GM10248 (cell line): ENCODE measurements around the gene KIR2DL3.

Experiments used
- CTCF ChIA-PET: fragments of 300-600 bp; sonication (Branson Sonifier 250); formaldehyde crosslinking; extraction: SDS; loops from one replicate; lab custom pipeline; 2021; ENCODE audit warnings: antibody characterized with exemption; lab: Yijun Ruan, JAX
- POLR2A ChIA-PET: fragments of 350-650 bp; sonication (Branson Sonifier 250); formaldehyde crosslinking; extraction: SDS; loops from one replicate; lab custom pipeline; 2020; ENCODE audit warnings: antibody characterized with exemption; lab: Yijun Ruan, JAX
- DNase-seq: peaks from one replicate; pipeline ENCODE4 v3.0.0; 2012; ENCODE audit errors: extremely low spot score
- TF ChIP-seq, protein P1 (sequence below): IDR thresholded peaks from 2 replicates; pipeline ENCODE4 v1.5.1; 2012; ENCODE audit warnings: mild to moderate bottlenecking, low read depth; ENCODE audit errors: extremely low read depth, missing control alignments, control extremely low read depth

KIR2DL3 gene

DNA sequence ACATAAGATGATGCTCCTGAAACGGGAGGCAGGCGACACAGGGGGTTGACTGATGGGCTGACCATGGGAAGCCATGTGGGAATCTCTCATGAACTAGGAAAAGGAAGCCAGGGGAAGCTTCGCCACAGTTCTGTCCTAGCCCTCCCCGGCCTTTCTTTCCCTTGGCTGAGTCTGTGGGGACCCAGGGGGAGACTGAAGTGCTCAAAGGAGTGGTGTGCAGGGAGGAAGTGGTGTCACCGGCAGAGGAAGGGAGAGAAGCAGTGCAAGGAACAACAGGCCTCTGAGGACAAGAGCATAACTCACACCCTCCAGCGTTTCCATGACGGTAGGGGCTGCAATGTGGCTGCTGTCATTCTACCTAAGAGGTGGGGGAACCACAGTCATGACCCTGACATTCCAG, 13.0 kb upstream of the KIR2DL3 start:
- ChIA-PET POLR2A (no interaction called here), CTCF (no interaction called here)
- TF ChIP-seq, protein P1, sequence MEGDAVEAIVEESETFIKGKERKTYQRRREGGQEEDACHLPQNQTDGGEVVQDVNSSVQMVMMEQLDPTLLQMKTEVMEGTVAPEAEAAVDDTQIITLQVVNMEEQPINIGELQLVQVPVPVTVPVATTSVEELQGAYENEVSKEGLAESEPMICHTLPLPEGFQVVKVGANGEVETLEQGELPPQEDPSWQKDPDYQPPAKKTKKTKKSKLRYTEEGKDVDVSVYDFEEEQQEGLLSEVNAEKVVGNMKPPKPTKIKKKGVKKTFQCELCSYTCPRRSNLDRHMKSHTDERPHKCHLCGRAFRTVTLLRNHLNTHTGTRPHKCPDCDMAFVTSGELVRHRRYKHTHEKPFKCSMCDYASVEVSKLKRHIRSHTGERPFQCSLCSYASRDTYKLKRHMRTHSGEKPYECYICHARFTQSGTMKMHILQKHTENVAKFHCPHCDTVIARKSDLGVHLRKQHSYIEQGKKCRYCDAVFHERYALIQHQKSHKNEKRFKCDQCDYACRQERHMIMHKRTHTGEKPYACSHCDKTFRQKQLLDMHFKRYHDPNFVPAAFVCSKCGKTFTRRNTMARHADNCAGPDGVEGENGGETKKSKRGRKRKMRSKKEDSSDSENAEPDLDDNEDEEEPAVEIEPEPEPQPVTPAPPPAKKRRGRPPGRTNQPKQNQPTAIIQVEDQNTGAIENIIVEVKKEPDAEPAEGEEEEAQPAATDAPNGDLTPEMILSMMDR = no peak
- no peak for DNase-seq

DNA sequence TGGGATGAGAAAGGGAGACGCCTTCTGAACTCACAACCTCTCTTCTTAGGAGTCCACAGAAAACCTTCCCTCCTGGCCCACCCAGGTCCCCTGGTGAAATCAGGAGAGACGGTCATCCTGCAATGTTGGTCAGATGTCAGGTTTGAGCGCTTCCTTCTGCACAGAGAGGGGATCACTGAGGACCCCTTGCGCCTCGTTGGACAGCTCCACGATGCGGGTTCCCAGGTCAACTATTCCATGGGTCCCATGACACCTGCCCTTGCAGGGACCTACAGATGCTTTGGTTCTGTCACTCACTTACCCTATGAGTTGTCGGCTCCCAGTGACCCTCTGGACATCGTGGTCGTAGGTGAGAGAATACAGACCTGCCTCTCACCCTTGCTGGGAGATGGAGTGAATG, 10.8 kb upstream of the KIR2DL3 start:
- CTCF ChIA-PET = no interaction called here
- DNase-seq = no peak
- POLR2A ChIA-PET = no interaction called here
- TF ChIP-seq, protein P1 = no peak

DNA sequence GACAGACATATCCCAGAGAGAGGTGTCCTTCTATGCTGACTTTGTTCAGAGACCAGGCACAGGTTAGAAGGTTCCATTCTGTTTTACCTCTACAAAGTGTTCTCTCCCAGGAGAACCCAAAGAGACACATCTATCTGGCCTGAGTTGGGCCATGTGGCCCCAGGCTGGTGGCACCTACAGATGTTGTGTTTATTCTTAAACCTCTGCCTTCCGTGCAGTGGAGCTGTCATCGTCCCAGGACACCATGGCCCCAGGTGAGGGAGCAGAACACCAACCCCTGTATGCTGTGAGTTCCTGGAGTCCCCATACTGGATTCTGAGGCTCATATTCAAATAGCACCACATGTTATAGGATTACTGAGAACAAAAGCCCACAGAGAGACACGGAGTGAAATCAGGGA, 10.1 kb upstream of the KIR2DL3 start:
- TF ChIP-seq, protein P1 = no peak
- CTCF ChIA-PET = no interaction called here
- POLR2A ChIA-PET = no interaction called here
- no peak for DNase-seq

DNA sequence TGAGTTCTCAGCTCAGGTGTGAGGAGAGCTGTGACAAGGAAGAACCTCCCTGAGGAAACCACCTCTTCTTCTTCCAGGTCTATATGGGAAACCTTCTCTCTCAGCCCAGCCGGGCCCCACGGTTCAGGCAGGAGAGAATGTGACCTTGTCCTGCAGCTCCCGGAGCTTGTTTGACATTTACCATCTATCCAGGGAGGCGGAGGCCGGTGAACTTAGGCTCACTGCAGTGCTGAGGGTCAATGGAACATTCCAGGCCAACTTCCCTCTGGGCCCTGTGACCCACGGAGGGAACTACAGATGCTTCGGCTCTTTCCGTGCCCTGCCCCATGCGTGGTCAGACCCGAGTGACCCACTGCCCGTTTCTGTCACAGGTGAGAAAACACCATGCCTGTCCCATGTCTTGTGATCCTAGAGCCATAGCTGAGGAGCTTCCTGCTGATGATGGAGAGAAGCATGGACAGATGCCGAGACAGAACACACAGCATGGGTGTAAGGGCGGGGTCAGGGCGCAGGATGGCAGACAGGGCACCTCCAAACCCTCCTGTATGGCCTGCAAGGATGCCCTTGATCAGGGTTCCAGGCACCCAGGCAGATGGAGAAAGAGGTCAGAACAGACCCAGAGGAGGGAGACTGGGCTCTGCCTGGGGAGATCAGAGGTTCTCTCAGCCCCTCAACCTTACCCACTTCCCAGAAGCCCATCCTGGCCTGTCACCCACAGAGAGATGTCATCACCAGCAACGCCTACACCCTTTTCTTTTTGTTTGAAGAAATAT, 8.7 kb upstream of the KIR2DL3 start:
- DNase-seq = no peak
- TF ChIP-seq, protein P1 = no peak
- ChIA-PET CTCF (no interaction called here), POLR2A (no interaction called here)

DNA sequence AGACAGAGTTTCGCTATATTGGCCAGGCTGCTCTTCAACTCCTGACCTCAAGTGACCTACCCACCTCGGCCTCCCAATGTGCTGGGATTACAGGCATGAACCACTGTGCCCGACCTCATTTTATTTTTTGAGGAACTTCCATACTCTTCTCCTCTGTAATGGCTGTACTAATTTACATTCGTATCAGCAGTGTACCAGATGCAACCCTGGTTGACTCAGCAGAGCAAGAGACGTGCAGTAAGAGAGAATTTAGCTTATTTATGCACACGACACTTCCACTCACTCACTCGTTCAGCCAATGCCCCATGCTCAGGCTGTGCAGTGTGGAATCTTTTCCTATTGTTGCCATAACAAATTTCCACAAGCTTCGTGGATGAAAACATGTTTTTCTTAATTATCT, 7.1 kb upstream of the KIR2DL3 start:
- CTCF ChIA-PET = no interaction called here
- POLR2A ChIA-PET = no interaction called here
- TF ChIP-seq, protein P1 = no peak
- no peak for DNase-seq

DNA sequence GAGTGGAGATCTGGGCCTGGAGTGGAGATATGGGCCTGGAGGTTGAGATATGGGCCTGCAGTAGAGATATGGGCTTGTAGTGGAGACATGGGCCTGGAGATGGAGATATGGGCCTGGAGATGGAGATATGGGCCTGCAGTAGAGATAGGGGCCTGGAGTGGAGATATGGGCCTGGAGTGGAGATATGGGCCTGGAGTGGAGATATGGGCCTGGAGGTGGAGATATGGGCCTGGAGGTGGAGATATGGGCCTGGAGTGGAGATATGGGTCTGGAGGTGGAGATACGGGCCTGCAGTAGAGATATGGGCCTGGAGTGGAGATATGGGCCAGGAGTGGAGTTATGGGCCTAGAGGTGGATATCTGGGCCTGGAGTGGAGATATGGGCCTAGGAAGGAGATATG, 402 bp downstream of the KIR2DL3 start:
- CTCF ChIA-PET = no interaction called here
- POLR2A ChIA-PET = no interaction called here
- TF ChIP-seq, protein P1 = no peak
- DNase-seq = no peak
